ENCODE data around the gene PPP4R3A. TPM values are rescaled to one million over a fixed set of nuclear protein-coding genes. Genes with fewer than 3 reads are reported as not detected.
A peak's percentile ranks its signal among the peaks of the same experiment; 100 is the strongest.

PPP4R3A gene
- total RNA-seq, 1 experiment from 2014 or later = 124 TPM

DNA sequence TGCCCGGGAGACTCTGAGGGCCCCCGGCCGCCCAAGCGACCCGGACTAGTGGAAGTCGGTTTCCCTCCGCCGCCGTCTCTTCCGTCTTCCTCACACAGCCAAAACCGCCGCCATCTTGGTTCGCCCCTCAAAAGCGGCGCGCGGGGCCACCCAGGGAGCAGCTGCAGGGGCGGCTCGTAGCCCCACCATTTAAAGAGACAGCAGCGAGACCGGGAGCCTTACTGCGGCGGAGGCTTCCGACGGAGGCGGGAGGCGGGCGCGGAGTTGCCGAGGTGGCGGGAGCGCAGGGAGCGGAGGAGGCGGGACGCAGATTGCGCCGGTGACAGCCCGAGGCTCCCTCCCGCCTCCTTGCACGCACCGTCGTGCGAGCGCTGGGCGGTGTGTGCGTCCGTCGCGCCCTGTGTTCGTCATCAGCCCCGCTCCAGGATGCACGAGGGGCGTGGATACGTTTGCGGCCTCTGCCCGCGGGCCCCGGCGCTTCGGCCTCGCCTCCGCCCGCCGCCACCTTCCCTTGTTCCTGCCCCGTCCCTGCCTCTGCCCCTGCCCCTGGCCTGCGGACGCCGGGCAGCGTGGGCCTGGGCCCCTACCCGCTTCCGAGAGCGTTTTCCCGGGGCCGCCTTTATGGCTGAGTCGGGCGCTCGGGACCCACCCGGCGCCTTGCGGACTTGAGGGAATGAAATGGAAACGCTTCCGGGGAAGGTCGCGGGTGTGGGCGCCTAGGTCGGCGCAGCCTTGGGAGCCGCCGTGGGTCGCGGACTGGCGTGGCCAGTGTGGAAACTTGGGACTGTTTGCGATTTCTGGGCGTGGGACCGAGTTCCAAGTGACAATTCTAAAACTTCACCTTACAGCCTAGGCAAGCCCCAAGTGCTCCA, at the start of gene PPP4R3A (continued):
- TF ChIP-seq USF2 (CRISPR knock-in tag; IDR thresholded peaks at IDR 0.05) (peak; percentile 64), NFE2L1 (CRISPR knock-in tag; IDR thresholded peaks at IDR 0.05) (peak; percentile 82; the same call in 1 of the 2 replicates), ARID4B (CRISPR knock-in tag; IDR thresholded peaks at IDR 0.05; ENCODE audit: borderline replicate concordance) (peak; percentile 81; the same call in 1 of the 2 replicates), SP1 (CRISPR knock-in tag; conservative IDR thresholded peaks at IDR 0.05) (peak; percentile 97), ZNF425 (CRISPR knock-in tag; conservative IDR thresholded peaks at IDR 0.05) (no peak), GABPB1 (CRISPR knock-in tag; IDR thresholded peaks at IDR 0.05) (peak; percentile 70; the same call in 1 of the 2 replicates), ZNF317 (CRISPR knock-in tag; IDR thresholded peaks at IDR 0.05; ENCODE audit: borderline replicate concordance, low read depth) (peak; percentile 57; the same call in 1 of the 2 replicates), ESRRA (CRISPR knock-in tag; IDR thresholded peaks at IDR 0.05; ENCODE audit: borderline replicate concordance) (0 out of 2 replicates have a peak, but pooled peaks have one; percentile 23), ZNF138 (CRISPR knock-in tag; conservative IDR thresholded peaks at IDR 0.05) (no peak; the same call in 1 of the 2 replicates), NR1H2 (CRISPR knock-in tag; IDR thresholded peaks at IDR 0.05) (no peak), TP53 (CRISPR knock-in tag; IDR thresholded peaks at IDR 0.05) (peak; percentile 76; the same call in 1 of the 2 replicates), TCF7 (CRISPR knock-in tag; IDR thresholded peaks at IDR 0.05; ENCODE audit: low read depth) (peak; percentile 69; the same call in 1 of the 2 replicates)
- TF ChIP-seq, protein P1, sequence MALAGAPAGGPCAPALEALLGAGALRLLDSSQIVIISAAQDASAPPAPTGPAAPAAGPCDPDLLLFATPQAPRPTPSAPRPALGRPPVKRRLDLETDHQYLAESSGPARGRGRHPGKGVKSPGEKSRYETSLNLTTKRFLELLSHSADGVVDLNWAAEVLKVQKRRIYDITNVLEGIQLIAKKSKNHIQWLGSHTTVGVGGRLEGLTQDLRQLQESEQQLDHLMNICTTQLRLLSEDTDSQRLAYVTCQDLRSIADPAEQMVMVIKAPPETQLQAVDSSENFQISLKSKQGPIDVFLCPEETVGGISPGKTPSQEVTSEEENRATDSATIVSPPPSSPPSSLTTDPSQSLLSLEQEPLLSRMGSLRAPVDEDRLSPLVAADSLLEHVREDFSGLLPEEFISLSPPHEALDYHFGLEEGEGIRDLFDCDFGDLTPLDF (CRISPR knock-in tag; IDR thresholded peaks at IDR 0.05) = peak; percentile 79; the same call in 1 of the 2 replicates
- TF ChIP-seq, protein P2, sequence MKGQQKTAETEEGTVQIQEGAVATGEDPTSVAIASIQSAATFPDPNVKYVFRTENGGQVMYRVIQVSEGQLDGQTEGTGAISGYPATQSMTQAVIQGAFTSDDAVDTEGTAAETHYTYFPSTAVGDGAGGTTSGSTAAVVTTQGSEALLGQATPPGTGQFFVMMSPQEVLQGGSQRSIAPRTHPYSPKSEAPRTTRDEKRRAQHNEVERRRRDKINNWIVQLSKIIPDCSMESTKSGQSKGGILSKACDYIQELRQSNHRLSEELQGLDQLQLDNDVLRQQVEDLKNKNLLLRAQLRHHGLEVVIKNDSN (CRISPR knock-in tag; IDR thresholded peaks at IDR 0.05) = peak; percentile 29

- Mint-ChIP-seq H3K27me3 (ENCODE audit: low read depth) (peaks cover 23% of the 10 kb centered on the region), H3K4me1 (no peaks in the 10 kb centered on the region), H3K4me3 (no peak overlapping the region), H3K36me3 (peaks cover 10% of the 10 kb centered on the region), H3K27ac (no peak overlapping the region), H3K9me3 (peaks cover 42% of the 10 kb centered on the region)
- ChIA-PET CTCF (no interaction called here), POLR2A (no interaction called here)
- DNase-seq (ENCODE audit: low spot score) (no peak), ATAC-seq (no peak)
- TF ChIP-seq NFATC4 (CRISPR knock-in tag; IDR thresholded peaks at IDR 0.05) (no peak), STAT6 (CRISPR knock-in tag; conservative IDR thresholded peaks at IDR 0.05; ENCODE audit: low read depth) (no peak), KAT7 (CRISPR knock-in tag; IDR thresholded peaks at IDR 0.05; ENCODE audit: borderline replicate concordance) (no peak), IRF2 (CRISPR knock-in tag; IDR thresholded peaks at IDR 0.05; ENCODE audit: borderline replicate concordance, low read depth) (no peak), CBFB (CRISPR knock-in tag; IDR thresholded peaks at IDR 0.05; ENCODE audit: low read depth) (no peak), ESRRA (CRISPR knock-in tag; IDR thresholded peaks at IDR 0.05; ENCODE audit: borderline replicate concordance) (no peak), MXD4 (CRISPR knock-in tag; IDR thresholded peaks at IDR 0.05; ENCODE audit: borderline replicate concordance) (no peak)
- TF ChIP-seq, protein P3, sequence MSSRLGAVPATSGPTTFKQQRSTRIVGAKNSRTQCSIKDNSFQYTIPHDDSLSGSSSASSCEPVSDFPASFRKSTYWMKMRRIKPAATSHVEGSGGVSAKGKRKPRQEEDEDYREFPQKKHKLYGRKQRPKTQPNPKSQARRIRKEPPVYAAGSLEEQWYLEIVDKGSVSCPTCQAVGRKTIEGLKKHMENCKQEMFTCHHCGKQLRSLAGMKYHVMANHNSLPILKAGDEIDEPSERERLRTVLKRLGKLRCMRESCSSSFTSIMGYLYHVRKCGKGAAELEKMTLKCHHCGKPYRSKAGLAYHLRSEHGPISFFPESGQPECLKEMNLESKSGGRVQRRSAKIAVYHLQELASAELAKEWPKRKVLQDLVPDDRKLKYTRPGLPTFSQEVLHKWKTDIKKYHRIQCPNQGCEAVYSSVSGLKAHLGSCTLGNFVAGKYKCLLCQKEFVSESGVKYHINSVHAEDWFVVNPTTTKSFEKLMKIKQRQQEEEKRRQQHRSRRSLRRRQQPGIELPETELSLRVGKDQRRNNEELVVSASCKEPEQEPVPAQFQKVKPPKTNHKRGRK (CRISPR knock-in tag; IDR thresholded peaks at IDR 0.05; ENCODE audit: borderline replicate concordance) = no peak
Observed at GRCh38 chr14:91555531-91555930, 45.4 kb upstream of the PPP4R3A start.
